GM21529 (cell line): ENCODE measurements around the gene ACACA.

Source experiments
- ATAC-seq: cut with Tn5 transposase; IDR thresholded peaks from one replicate; pipeline ENCODE4 v1.9.1; 2021; ENCODE audit not compliant: unreplicated experiment

ACACA gene

DNA sequence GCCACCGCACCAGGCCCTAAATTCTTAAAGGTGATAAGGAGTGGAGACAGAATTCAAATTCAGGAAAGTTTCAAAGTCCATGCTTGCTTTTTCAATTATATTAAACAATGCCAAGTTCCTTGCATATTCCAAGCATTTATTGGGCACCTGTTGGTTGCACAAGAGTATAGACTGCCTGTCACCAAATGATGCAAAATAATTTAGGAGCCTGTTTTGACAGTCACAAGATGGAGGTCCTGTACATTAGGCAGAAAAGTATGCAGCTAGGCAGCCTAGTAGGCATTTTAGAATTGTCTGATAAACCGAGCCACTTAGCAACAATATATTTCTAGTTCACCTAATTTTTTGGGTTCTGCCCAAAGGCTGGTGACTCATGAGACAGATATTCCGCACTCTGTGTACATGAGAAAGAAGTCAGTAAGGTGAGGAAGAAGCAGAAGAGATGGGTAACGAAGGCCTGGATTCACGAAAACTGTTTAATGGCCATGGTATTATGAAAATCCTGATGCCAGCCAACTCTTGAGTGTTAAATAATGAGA lies 7.3 kb downstream of the ACACA start:
- ATAC-seq, result no peak

DNA sequence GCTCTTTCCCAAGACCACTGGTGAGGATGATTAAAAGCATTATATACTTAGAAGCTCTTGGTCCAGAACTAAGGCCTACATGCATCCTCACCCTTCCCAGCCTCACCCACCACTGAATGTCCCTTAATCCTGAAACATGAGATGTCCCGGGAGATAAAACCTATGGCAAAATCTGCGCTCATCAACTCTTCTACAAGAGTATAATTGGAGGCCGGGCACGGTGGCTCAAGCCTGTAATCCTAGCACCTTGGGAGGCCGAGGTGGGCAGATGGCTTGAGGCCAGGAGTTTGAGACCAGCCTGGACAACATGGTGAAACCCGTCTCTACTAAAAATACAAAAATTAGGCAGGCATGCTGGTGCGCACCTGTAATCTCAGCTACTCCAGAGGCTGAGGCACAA lies 13.3 kb downstream of the ACACA start:
- no peak for ATAC-seq

DNA sequence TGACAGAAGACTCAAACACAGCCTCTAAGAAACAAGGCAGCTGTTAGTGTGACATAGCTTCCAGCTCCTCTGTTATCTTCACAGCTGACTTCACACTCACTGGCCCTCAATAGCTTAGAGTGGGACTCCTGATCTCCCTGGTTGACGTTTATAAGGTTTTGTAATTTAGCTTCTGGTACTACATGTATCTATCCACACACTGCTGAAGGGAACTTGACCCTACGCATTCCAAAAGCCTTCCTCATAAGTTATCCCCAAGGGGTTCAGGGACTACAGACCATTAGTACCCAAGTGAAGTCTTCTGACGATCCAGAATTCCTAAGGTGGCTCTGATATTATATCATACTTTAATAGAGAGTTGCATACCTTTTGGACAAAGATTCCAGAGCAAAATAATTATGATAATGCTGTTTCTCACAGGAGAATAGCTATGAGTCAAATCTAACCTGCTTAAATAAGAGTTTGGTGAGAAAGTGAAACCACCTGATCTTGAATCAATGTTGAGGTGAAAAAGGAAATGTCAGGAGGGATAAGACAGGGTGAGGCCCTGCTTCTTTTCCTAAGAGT lies 14.5 kb downstream of the ACACA start:
- no peak for ATAC-seq

DNA sequence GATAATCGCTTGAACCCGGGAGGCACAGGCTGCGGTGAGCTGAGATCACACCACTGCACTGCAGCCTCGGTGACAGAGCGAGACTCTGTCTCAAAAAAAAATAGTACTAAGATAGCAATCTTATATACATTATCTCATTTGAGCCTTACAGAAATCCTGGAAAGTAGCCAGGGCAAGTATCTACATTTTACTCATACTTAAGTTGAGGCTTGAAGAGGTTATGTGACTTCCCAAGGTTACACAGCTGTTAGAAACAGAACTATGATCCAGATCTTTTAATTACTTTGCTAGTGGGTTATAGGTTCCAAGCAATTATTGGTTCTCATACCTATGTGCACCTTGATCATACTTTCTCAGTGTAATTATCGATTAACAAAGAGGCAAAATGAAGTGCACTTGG lies 15.5 kb downstream of the ACACA start:
- no peak for ATAC-seq

- no peak for ATAC-seq
Observed at GRCh38 chr17:37389160-37389559, 17.5 kb downstream of the ACACA start.

DNA sequence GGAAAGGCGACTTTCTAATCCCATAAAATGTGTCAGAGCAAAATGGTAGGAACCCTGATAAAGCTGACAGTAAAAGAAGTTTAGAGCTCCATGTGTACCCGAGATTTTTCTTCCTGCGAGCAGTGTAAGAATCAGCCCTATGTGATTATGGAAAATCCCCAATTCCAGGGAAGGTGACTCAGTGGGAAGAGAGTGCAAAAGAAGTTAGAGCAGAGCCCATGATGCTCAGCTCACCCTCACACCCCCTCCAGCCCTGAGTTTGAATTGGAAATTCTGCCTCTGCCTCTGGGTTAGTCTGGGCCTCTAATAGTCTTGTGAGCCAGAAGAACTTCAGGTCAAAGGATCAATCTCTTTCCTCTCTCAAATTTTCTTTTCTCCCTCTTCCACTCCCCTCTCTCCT lies 18.4 kb downstream of the ACACA start:
- no peak for ATAC-seq

DNA sequence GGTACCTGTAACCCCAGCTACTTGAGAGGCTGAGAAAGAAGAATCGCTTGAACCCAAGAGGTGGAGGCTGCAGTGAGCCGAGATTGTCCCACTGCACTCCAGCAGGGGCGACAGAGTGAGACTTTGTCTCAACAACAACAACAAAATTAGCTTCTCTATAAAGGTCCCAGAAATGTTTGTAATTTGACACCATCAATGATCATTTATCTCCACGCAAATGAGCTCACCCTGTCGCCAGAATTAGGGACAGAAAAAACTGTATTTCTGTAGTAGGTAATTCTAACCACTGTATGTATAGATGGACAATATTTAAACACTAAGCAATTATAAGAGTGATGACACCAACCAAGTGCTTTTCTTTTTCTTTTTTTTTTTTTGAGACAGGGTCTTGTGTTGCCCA lies 20.2 kb downstream of the ACACA start:
- ATAC-seq, result no peak

DNA sequence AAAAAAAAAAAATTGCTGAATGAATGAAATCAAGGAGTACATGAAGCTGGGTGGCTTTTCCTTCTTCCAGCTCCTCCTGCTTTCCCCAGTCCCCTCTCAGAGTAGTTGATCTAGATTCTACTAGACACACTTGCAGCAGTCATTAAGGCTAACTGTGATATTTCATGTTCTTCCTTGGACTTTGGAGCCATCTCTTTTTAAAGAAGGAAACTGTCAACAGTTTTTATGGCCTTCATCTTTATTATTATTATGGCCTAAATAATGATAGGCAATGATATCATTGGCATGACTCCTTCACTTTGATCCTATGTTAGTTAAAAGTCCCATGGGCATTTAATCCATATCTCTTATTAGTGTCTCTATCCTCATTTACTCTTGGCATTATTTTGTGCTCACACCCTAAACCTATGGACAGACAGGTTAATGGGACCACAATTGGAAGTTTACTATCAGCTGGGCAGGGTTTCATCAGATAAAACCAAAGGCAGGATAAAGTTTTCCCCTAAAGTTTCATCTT lies 21.1 kb downstream of the ACACA start:
- no peak for ATAC-seq

- no peak for ATAC-seq
Observed at GRCh38 chr17:37384560-37385149, 22.0 kb downstream of the ACACA start.

- ATAC-seq, result no peak
Observed at GRCh38 chr17:37382056-37382455, 24.6 kb downstream of the ACACA start.

- ATAC-seq, result no peak
Observed at GRCh38 chr17:37375706-37376105, 30.9 kb downstream of the ACACA start, which contains the start of gene C17orf78. C17orf78 (plus strand) TSS chr17:37375985; CDS start chr17:37376093, 108 bp downstream.

GRCh38 chr17:37373530-37374159 lies 33.0 kb downstream of the ACACA start:
- ATAC-seq, result peak; percentile 66

- ATAC-seq, result no peak
Observed at GRCh38 chr17:37368577-37368976, 38.1 kb downstream of the ACACA start.

DNA sequence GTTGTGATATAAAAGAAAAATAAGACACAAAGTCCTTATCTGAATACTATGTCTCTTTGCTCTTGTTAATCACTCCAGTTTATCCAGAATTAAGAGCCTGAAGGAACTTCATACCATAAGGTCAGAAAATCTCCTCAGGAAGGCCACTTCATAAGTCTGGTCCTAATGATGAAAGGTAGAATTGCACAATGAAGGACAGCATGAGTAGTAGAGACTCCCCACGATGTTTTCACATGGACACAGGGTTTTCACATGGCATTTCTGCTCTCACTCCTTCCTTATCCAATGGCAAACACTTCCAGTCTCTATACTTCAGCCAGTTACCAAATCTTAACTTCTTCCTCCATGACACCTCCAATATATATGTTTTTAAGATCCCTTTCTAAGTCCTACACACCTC lies 41.0 kb downstream of the ACACA start:
- no peak for ATAC-seq

- ATAC-seq, result no peak
Observed at GRCh38 chr17:37361543-37361942, 45.1 kb downstream of the ACACA start.

DNA sequence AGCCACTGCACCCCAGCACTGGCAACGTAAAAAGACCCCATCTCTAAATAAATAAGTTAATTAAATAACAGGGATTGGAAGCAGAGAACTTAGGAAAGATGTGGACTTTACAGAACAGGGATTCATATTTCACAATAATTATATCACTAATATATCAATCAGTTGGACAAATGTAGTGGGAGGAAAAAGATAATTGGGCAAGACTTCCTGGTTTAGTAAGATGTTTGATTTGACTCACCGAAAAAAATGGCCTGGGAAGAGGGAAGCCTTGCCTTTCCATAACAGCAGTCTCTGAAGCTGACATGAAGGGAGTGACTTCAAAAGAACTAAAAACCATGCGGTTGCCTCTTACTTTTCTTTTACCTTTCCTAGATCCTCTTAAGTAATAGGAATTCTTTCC lies 46.0 kb downstream of the ACACA start:
- no peak for ATAC-seq

GRCh38 chr17:37359682-37360188 lies 46.9 kb downstream of the ACACA start:
- ATAC-seq, result no peak

GRCh38 chr17:37358830-37359681 lies 47.6 kb downstream of the ACACA start:
- ATAC-seq, result peak; percentile 89

DNA sequence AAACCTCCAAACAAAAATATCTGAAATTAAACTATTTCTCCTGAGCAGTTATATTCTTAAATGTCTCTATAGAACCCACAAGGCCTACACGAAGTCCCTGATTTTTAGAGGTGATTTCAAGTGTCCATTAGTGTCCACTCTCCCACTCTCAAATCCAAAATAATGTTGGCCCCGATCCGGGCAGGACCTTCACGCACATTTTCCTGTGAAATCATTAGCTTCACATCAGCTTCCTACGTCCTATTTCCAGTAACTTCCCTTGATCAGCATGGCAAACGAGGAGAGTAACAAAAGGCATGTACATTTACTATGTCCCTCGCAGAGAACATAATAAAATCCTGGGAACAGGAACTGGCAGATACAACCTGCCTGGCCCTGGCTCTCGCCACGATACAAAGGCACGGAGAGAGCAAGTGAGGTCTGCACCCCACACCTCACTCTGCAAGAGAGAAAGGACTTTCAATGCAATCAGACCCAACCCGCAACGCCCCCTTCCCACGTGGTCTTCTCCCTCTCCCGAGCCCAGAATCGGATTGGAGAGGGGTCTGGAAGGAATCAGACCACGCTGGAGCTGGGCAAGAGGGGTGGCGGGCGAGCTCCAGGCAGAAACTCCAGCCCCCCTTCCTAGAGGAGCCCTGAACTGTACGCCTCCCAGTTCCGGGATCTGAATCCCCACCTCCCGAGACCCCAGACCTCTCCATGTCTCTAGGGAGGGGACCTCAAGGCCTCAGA lies 48.4 kb downstream of the ACACA start:
- ATAC-seq, result peak; percentile 16
